Stromal cell of bone marrow (primary cell): ENCODE data around the gene CEP290.
"Not testable (repeated sequence)": the region's sequence is repeated elsewhere in the genome, so short reads cannot be mapped to it uniquely, and the experiment has no call there.

Experiments used
- DNase-seq: peaks from one replicate; pipeline ENCODE4 v3.0.0-alpha.2; 2012; ENCODE audit warnings: low read depth

Gene CEP290

GRCh38 chr12:88144546-88145468 is 2.9 kb upstream of the CEP290 start:
- DNase-seq = no peak

DNA sequence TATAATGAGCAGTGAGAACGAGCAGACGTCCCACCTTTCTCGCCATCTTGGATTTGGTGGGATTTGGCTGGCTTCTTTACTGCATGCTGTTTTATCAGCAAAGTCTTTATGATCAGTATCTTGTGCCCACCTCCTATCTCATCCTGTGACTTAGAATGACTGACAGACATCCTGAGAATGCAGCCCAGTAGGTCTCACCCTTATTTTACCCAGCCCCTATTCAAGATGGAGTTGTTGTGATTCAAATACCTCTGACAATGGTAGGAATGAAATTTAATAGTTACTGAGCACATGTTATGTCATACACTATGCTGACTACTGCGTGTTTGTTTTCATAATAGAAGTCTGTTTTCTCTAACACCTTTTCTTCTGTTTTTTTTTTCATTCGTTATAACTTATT is 2.1 kb upstream of the CEP290 start:
- DNase-seq = no peak

GRCh38 chr12:88142610-88142991 is 713 bp upstream of the CEP290 start:
- DNase-seq = no peak

GRCh38 chr12:88141425-88141773 is 489 bp downstream of the CEP290 start:
- no peak for DNase-seq

DNA sequence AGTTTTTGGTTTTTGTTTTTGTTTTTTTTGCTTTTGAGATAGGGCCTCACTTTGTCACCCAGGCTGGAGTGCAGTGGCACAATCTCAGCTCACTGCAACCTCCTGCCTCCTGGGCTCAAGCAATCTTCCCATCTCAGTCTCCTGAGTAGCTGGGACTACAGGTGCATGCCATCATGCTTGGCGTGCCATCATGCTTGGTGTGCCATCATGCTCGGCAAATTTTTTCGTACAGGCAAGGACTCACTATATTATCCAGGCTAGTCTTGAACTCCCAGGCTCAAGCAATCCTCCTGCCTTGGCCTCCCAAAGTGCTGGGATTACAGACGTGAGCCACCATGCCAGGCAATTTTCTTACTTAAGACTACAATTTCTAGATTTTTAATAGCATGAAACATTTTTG is 2.2 kb downstream of the CEP290 start:
- not testable (repeated sequence) for DNase-seq

GRCh38 chr12:88133181-88133580 is 8.7 kb downstream of the CEP290 start:
- DNase-seq = not testable (repeated sequence)

DNA sequence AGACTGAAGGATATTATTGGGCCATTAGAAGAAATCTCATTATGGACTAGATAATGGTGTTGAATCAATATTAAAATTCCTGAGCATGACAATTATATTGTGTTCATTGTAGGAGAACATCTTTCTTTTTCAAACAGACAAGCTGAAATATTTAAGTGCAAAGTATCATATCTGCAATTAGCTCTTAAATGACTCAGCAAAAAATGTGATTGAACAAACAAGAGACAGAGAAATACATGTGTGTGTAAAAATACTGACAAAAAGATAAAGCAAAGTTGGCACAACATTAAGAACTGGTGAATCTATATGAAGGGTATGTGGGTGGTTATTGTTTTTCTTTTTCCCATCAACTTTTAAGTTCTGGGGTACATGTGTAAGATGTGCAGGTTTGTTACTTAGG is 9.5 kb downstream of the CEP290 start:
- DNase-seq = no peak

DNA sequence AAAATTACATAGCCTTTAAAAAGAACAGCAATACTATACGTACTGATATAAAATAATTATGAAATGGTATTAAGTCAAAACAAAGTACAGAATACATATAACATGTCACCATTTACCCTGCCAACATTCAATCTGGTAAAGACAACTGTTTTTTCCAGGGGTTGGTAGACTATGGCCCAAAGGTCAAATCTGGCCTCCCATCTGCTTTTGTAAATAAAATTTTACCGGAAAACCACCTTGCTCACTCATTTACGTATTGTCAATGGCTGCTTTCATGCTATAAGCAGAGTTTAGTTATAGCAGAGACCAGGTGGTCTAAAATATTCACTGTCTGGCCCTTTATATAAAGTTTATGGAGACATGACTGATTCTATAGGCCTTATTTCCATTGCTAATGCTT is 14.0 kb downstream of the CEP290 start:
- no peak for DNase-seq

DNA sequence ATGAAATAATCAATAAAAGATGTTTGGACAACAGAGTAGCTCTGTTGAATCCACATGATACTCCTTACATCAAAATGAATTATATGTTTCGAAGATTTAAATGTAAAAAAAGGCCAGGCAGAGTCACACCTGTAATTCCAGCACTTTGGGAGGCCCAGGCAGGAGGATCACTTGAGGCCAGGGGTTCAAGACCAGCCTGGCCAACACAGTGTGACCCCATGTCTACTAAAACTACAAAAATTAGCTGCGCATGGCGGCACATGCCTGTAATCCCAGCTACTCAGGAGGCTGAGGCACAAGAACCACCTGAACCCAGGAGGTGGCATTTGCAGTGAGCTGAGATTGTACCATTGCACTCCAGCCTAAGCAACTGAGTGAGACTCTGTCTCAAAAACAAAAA is 14.8 kb downstream of the CEP290 start:
- no peak for DNase-seq

- no peak for DNase-seq
Measured at GRCh38 chr12:88122666-88123065, 19.2 kb downstream of the CEP290 start.

- DNase-seq = peak; percentile 34
Measured at GRCh38 chr12:88113871-88114270, 28.0 kb downstream of the CEP290 start.

DNA sequence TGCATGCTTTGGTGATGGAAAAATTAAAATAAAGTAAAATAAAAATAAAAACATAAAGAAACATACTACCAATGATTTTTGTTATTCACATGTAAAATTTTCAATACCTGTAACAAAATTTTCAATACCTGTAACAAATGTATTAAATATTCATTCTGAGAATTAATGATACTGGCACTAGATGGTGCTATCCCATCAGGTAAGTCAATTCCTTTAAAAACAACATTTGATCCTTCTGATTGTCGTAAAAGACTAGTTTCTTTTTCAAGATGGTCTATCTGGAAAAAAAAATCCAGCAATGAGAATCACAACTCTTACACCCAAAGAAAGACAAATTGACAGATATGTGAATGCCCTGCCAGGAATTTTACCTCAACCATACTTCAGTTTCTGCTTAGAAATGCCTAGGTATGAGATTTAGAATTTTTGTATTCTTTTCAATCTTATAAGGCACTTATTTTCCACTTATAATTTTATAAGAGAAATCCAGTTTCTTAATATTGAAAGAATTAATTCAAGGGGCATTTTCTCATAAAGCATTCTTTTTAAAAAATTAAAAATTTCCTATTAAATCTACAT is 30.7 kb downstream of the CEP290 start:
- peak; percentile 40 for DNase-seq

- no peak for DNase-seq
Measured at GRCh38 chr12:88108021-88108420, 33.9 kb downstream of the CEP290 start.

GRCh38 chr12:88093573-88093972 is 48.3 kb downstream of the CEP290 start:
- no peak for DNase-seq

DNA sequence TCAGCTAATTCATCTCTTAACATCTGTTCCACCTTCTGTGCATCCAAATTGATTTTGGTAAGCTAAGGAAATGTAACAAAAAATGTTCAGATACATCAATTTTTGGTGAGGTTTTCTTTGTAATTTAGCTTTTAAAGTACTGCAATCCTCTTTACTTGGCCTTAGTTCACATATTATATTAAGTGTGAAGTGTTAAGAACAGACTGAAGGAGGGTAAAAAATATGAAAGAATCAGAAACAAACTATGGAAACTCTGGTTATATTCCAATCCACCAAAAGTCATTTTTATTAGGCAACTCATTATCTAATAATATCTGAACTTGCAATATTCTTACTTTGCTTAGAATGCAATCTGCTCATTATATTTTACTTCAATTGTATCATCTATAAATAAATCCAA is 49.1 kb downstream of the CEP290 start:
- DNase-seq = no peak

- DNase-seq = no peak
Measured at GRCh38 chr12:88084210-88084609, 57.7 kb downstream of the CEP290 start.

DNA sequence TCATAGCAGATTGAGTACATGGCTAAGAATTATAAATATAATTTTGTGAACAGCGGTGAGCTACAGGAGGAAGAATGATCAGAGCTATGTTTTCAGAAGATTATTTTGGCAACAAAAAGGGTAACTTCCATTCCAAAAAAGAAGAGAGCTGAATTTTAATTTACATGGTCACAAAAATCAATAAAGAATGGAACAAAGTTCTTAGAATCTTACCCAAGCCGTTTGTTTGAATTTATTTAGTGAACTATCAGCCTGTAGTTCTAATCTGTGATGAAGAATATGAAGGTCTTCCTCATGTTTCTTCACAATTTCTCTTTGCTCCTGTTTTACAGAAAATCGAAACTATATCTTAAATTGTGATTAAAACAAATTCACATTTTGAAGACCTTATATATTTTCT is 58.3 kb downstream of the CEP290 start:
- no peak for DNase-seq

GRCh38 chr12:88081247-88081646 is 60.6 kb downstream of the CEP290 start:
- no peak for DNase-seq

GRCh38 chr12:88067301-88067700 is 74.6 kb downstream of the CEP290 start:
- DNase-seq = no peak

DNA sequence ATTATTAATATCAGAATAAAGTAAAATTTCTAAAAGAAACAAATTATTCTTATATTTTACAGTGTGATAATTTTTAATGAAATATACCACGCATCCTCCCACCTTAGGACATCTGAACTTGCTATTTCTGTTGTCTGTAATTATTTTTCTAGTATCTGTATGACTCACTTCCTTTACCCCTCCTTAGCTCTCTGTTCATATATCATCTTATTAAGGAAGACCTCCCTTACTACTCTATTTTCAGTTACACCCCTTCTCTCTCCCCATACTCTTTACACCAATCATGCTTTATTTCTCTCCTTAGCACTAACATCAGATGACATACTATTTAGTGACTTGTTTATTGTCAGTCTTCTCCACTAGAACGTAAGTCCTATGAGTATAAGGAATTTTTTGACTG is 78.5 kb downstream of the CEP290 start:
- no peak for DNase-seq

DNA sequence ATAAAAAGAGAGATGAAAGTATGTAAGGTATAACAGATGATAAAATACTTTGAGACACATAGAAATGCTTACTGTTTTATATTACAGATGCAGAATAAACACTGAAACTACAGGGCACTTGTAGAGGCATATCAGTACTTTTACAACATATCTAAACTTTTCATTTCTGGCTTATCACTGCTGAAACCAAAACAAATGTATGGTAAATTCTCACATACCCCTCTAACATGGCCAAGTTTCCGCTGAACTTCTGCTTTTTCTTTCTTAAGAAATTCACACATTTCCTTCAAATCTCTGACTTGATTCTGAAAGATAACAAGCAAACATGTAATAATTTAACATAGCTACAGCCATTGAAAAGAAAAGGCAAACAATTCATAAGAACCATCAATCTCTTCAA is 79.4 kb downstream of the CEP290 start:
- no peak for DNase-seq

DNA sequence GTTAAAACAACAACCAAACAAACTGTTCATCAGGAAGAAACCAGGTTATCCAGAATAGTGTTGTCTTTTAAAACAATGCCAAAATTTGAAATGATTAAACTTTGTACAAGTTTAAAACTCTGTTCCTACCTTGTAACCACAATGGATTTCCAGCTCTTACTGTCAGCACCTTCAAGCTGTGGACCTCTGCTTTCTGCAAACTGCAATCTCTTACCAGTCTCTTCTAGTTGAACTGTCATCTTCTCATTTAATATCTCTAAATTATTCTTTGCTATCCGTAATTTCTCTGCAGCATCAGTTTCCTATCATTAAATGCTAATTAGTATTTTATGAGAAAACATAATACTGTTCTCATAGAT is 83.2 kb downstream of the CEP290 start:
- no peak for DNase-seq

GRCh38 chr12:88057994-88058718 is 83.7 kb downstream of the CEP290 start:
- peak; percentile 35 for DNase-seq
